Natural killer cell treated with Interleukin-12 subunit alpha and Interleukin-12 subunit beta and Interleukin-15 and Interleukin-18, amount 100 ng/mL, for 72 hours (primary cell): ENCODE results near the gene PLEKHG1. TPM values are rescaled to one million over a fixed set of nuclear protein-coding genes. Genes with fewer than 3 reads are reported as not detected.

Experiments used
- ATAC-seq, 2 donors: fragments of 150-1000 bp; cut with Tn5 transposase in 1 of 2; sonication (Bioruptor Pico), chemical (Tn5 transposase) in 1 of 2; 2 replicates each; pipeline ENCODE4 v1.10.0; 2021
- DNase-seq: peaks from one replicate; pipeline ENCODE4 v3.0.0; 2022; ENCODE audit warnings: low spot score
- H3K27ac Mint-ChIP-seq, 2 donors: 1 replicate in 1 of 2; 2 replicates in 1 of 2; pipeline ENCODE4 v1.8.0; 2022; ENCODE audit warnings: mixed read lengths in 2 of 2, mild to moderate bottlenecking in 1 of 2, moderate library complexity in 1 of 2
- H3K27me3 Mint-ChIP-seq, 2 donors: 1 replicate in 1 of 2; 2 replicates in 1 of 2; pipeline ENCODE4 v1.8.0; 2022; ENCODE audit warnings: mixed read lengths in 2 of 2
- H3K36me3 Mint-ChIP-seq: one replicate; pipeline ENCODE4 v1.8.0; 2022; ENCODE audit warnings: mixed read lengths
- H3K4me1 Mint-ChIP-seq, 2 donors: 1 replicate in 1 of 2; 2 replicates in 1 of 2; pipeline ENCODE4 v1.8.0; 2022; ENCODE audit warnings: low read depth in 2 of 2, mixed read lengths in 2 of 2, mild to moderate bottlenecking in 1 of 2
- H3K4me3 Mint-ChIP-seq: one replicate; pipeline ENCODE4 v1.8.0; 2022; ENCODE audit warnings: mixed read lengths
- H3K9me3 Mint-ChIP-seq: 2 replicates; pipeline ENCODE4 v1.8.0; 2022; ENCODE audit warnings: mixed read lengths
- total RNA-seq, 2 donors: library from RNA; stranded (reverse); gene quantifications; one replicate each; pipeline ENCODE4 v1.2.3, GENCODE V29; 2022

Gene PLEKHG1
- total RNA-seq, 2 donors from 2014 or later, result 0.29 to 3.3 TPM

- Mint-ChIP-seq H3K36me3 (no peaks in the 10 kb centered on the region), H3K4me1 (no peaks in the 10 kb centered on the region), H3K27me3 (peaks cover 17 to 26% of the 10 kb centered on the region in 2 donors), H3K9me3 (no peaks in the 10 kb centered on the region), H3K4me3 (no peak overlapping the region), H3K27ac (no peak overlapping the region)
- DNase-seq, result no peak
- no peak for ATAC-seq
These were observed 18.1 kb downstream of the PLEKHG1 start for GRCh38 chr6:150617496-150618460.

- H3K4me3 Mint-ChIP-seq, result no peak overlapping the region
- no peak for ATAC-seq
- peaks cover 5 to 22% of the 10 kb centered on the region in 2 donors for H3K27me3 Mint-ChIP-seq
- H3K9me3 Mint-ChIP-seq, result no peaks in the 10 kb centered on the region
- DNase-seq, result no peak
- H3K27ac Mint-ChIP-seq, result no peak overlapping the region
- no peaks in the 10 kb centered on the region for H3K36me3 Mint-ChIP-seq
- H3K4me1 Mint-ChIP-seq, result no peaks in the 10 kb centered on the region
These were observed 19.6 kb downstream of the PLEKHG1 start for GRCh38 chr6:150619275-150619674.

- H3K27ac Mint-ChIP-seq, result no peak overlapping the region
- H3K9me3 Mint-ChIP-seq, result no peaks in the 10 kb centered on the region
- no peak overlapping the region for H3K4me3 Mint-ChIP-seq
- peaks cover 5 to 22% of the 10 kb centered on the region in 2 donors for H3K27me3 Mint-ChIP-seq
- DNase-seq, result no peak
- no peak for ATAC-seq
- H3K4me1 Mint-ChIP-seq, result no peaks in the 10 kb centered on the region
- no peaks in the 10 kb centered on the region for H3K36me3 Mint-ChIP-seq
These were observed 20.6 kb downstream of the PLEKHG1 start for GRCh38 chr6:150620244-150620643.

GRCh38 chr6:150620763-150621162 lies 21.1 kb downstream of the PLEKHG1 start:
- H3K4me1 Mint-ChIP-seq, result no peaks in the 10 kb centered on the region

GRCh38 chr6:150622476-150622875 lies 22.8 kb downstream of the PLEKHG1 start:
- Mint-ChIP-seq H3K36me3 (no peaks in the 10 kb centered on the region), H3K27me3 (peaks cover 5 to 18% of the 10 kb centered on the region in 2 donors), H3K9me3 (no peaks in the 10 kb centered on the region), H3K4me1 (no peaks in the 10 kb centered on the region), H3K4me3 (no peak overlapping the region), H3K27ac (no peak overlapping the region)
- ATAC-seq (no peak), DNase-seq (no peak)

More at GRCh38 chr6:150620763-150621162, 21.1 kb downstream of the PLEKHG1 start:
- Mint-ChIP-seq H3K9me3 (no peaks in the 10 kb centered on the region), H3K36me3 (no peaks in the 10 kb centered on the region), H3K27me3 (peaks cover 5 to 22% of the 10 kb centered on the region in 2 donors), H3K27ac (no peak overlapping the region), H3K4me3 (no peak overlapping the region)
- DNase-seq (no peak), ATAC-seq (no peak)

- Mint-ChIP-seq H3K4me3 (no peak overlapping the region), H3K27me3 (peaks cover 5 to 14% of the 10 kb centered on the region in 2 donors), H3K27ac (no peak overlapping the region), H3K4me1 (no peaks in the 10 kb centered on the region), H3K9me3 (no peaks in the 10 kb centered on the region), H3K36me3 (no peaks in the 10 kb centered on the region)
- ATAC-seq (no peak), DNase-seq (no peak)
These were observed 23.5 kb downstream of the PLEKHG1 start for GRCh38 chr6:150622941-150623874.

GRCh38 chr6:150624191-150624590 lies 24.5 kb downstream of the PLEKHG1 start:
- Mint-ChIP-seq H3K9me3 (no peaks in the 10 kb centered on the region), H3K4me1 (no peaks in the 10 kb centered on the region), H3K36me3 (no peaks in the 10 kb centered on the region), H3K27me3 (peaks cover 5 to 11% of the 10 kb centered on the region in 2 donors), H3K27ac (no peak overlapping the region), H3K4me3 (no peak overlapping the region)
- ATAC-seq (no peak), DNase-seq (no peak)

- no peaks in the 10 kb centered on the region for H3K9me3 Mint-ChIP-seq
- no peak overlapping the region for H3K4me3 Mint-ChIP-seq
- no peak overlapping the region for H3K27ac Mint-ChIP-seq
- peaks cover 5 to 12% of the 10 kb centered on the region in 2 donors for H3K27me3 Mint-ChIP-seq
- ATAC-seq, result no peak
- no peaks in the 10 kb centered on the region for H3K4me1 Mint-ChIP-seq
- H3K36me3 Mint-ChIP-seq, result no peaks in the 10 kb centered on the region
- no peak for DNase-seq
These were observed 26.2 kb downstream of the PLEKHG1 start for GRCh38 chr6:150625927-150626326.

GRCh38 chr6:150627154-150627553 lies 27.5 kb downstream of the PLEKHG1 start:
- DNase-seq, result no peak
- no peaks in the 10 kb centered on the region for H3K9me3 Mint-ChIP-seq
- no peaks in the 10 kb centered on the region for H3K36me3 Mint-ChIP-seq
- no peak overlapping the region for H3K4me3 Mint-ChIP-seq
- no peak for ATAC-seq
- peaks cover 0 to 8% of the 10 kb centered on the region in 2 donors for H3K27me3 Mint-ChIP-seq
- H3K27ac Mint-ChIP-seq, result no peak overlapping the region
- no peaks in the 10 kb centered on the region for H3K4me1 Mint-ChIP-seq

GRCh38 chr6:150627585-150628025 lies 27.9 kb downstream of the PLEKHG1 start:
- no peaks in the 10 kb centered on the region for H3K9me3 Mint-ChIP-seq
- H3K4me1 Mint-ChIP-seq, result no peaks in the 10 kb centered on the region
- no peak for DNase-seq
- peaks cover 0 to 8% of the 10 kb centered on the region in 2 donors for H3K27me3 Mint-ChIP-seq
- no peak overlapping the region for H3K27ac Mint-ChIP-seq
- no peak for ATAC-seq
- no peak overlapping the region for H3K4me3 Mint-ChIP-seq
- H3K36me3 Mint-ChIP-seq, result no peaks in the 10 kb centered on the region

- Mint-ChIP-seq H3K4me1 (peaks cover 0 to 12% of the 10 kb centered on the region in 2 donors), H3K27ac (no peak overlapping the region), H3K27me3 (peaks cover 12 to 16% of the 10 kb centered on the region in 2 donors), H3K4me3 (no peak overlapping the region), H3K36me3 (no peaks in the 10 kb centered on the region), H3K9me3 (no peaks in the 10 kb centered on the region)
- no peak for DNase-seq
- ATAC-seq, result no peak
These were observed 29.2 kb downstream of the PLEKHG1 start for GRCh38 chr6:150628908-150629307.

- peaks cover 16% of the 10 kb centered on the region in 2 donors for H3K27me3 Mint-ChIP-seq
- H3K36me3 Mint-ChIP-seq, result no peaks in the 10 kb centered on the region
- ATAC-seq, result no peak
- H3K27ac Mint-ChIP-seq, result no peak overlapping the region
- H3K4me3 Mint-ChIP-seq, result no peak overlapping the region
- DNase-seq, result no peak
- peaks cover 0 to 14% of the 10 kb centered on the region in 2 donors for H3K4me1 Mint-ChIP-seq
- no peaks in the 10 kb centered on the region for H3K9me3 Mint-ChIP-seq
These were observed 31.7 kb downstream of the PLEKHG1 start for GRCh38 chr6:150631283-150631983.

GRCh38 chr6:150631984-150632642 lies 32.4 kb downstream of the PLEKHG1 start:
- Mint-ChIP-seq H3K4me3 (peak overlapping the region; percentile 89), H3K36me3 (no peaks in the 10 kb centered on the region)
- DNase-seq, result no peak

More at GRCh38 chr6:150631984-150632642, 32.4 kb downstream of the PLEKHG1 start:
- H3K27me3 Mint-ChIP-seq, result peaks cover 16% of the 10 kb centered on the region in 2 donors
- ATAC-seq, result no peak
- H3K4me1 Mint-ChIP-seq, result peaks cover 0 to 14% of the 10 kb centered on the region in 2 donors
- peak overlapping the region in 1 of 2 donors; percentile 76 for H3K27ac Mint-ChIP-seq
- H3K9me3 Mint-ChIP-seq, result no peaks in the 10 kb centered on the region
